Chondrocyte (in vitro differentiated cells): ENCODE measurements around the gene SYT6. TPM values are rescaled to one million over a fixed set of nuclear protein-coding genes. Genes with fewer than 3 reads are reported as not detected.

Experiments used
- DNase-seq: peaks from one replicate; pipeline ENCODE4 v3.0.0; 2021; ENCODE audit warnings: mixed read lengths, low spot score
- H3K27ac Mint-ChIP-seq: one replicate; pipeline ENCODE4 v1.8.0; 2021; ENCODE audit warnings: mild to moderate bottlenecking, moderate library complexity, mixed read lengths; ENCODE audit not compliant: unreplicated experiment
- H3K27me3 Mint-ChIP-seq: 2 replicates; pipeline ENCODE4 v1.8.0; 2021; ENCODE audit warnings: low read depth, mixed read lengths
- H3K36me3 Mint-ChIP-seq: 2 replicates; pipeline ENCODE4 v1.8.0; 2021; ENCODE audit warnings: low read depth, mixed read lengths
- H3K4me1 Mint-ChIP-seq: 2 replicates; pipeline ENCODE4 v1.8.0; 2021; ENCODE audit warnings: low read depth, mild to moderate bottlenecking, mixed read lengths
- H3K4me3 Mint-ChIP-seq: one replicate; pipeline ENCODE4 v1.8.0; 2021; ENCODE audit warnings: mild to moderate bottlenecking, moderate library complexity, mixed read lengths; ENCODE audit not compliant: unreplicated experiment
- H3K9me3 Mint-ChIP-seq: 2 replicates; pipeline ENCODE4 v1.8.0; 2021; ENCODE audit warnings: low read depth, mixed read lengths
- long read RNA-seq: library from polyadenylated mRNA; stranded (forward); transcript quantifications from one replicate; pipeline ENCODE4 v2.0.0, GENCODE V29; 2021
- total RNA-seq: library from RNA; stranded (reverse); gene quantifications from 3 replicates; pipeline ENCODE4 v1.2.1, GENCODE V29; 2021
- TF ChIP-seq, protein P1 (sequence below): fragments of 200-600 bp; sonication (generic); IDR thresholded peaks from 2 replicates; pipeline ENCODE4 v1.5.0; 2021; ENCODE audit warnings: antibody characterized with exemption, mild to moderate bottlenecking, moderate library complexity

Gene SYT6, protein sequence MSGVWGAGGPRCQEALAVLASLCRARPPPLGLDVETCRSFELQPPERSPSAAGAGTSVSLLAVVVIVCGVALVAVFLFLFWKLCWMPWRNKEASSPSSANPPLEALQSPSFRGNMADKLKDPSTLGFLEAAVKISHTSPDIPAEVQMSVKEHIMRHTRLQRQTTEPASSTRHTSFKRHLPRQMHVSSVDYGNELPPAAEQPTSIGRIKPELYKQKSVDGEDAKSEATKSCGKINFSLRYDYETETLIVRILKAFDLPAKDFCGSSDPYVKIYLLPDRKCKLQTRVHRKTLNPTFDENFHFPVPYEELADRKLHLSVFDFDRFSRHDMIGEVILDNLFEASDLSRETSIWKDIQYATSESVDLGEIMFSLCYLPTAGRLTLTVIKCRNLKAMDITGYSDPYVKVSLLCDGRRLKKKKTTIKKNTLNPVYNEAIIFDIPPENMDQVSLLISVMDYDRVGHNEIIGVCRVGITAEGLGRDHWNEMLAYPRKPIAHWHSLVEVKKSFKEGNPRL
- total RNA-seq = not detected in 3 replicates
- long read RNA-seq = 0 reads

DNA sequence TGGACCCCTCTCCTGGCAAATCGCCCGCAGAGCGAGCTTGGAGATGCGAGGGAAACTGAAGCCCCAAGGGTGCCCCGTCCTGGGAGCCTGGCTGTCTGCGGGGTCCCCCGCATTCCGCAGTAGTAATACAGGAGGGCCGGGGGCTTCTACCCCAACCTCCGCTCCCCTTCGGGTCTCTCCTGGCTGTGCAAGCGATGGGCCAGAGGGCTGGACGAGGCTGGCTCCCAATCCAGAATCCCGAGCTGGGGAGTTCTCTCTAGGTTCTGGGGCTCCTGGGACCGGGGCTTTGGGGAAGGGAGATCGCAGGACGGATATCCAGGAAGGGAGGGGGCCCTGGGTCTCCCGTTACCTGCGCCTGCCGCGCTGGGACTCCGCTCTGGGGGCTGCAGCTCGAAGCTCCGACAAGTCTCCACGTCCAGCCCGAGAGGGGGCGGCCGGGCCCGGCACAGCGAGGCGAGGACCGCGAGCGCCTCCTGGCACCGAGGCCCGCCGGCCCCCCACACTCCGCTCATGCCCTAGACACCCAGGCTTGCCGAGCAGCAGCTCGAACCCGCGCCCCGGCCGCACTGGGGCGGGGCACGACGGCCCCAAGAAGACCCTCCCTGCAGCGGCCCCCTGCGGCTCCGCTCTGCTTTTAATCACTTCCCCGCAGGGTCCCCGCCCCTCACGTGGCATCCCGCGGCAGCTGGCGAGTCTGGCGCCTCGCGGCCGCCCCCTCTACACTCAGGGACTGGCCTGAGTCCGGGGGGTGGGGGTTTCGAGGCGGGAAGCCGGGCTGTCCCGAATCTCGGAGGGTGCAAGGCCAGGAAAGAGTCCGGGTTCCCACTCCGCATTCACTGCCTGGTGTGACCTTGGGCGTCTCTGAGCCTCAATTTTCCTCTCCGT is at the start of gene SYT6:
Gene SYT6, minus strand, starts transcription at position 609 of the 885 bp plus-strand sequence. Its CDS starts 97 bp downstream, at position 512.
- Mint-ChIP-seq H3K27ac (no peak within 1 kb of the TSS), H3K4me1 (peaks cover 16% of the 10 kb centered on the region), H3K9me3 (no peaks in the 10 kb centered on the region), H3K4me3 (peak within 1 kb of the TSS; percentile 49), H3K27me3 (peaks cover 80% of the 10 kb centered on the region), H3K36me3 (no peaks in the 10 kb centered on the region)
- TF ChIP-seq, protein P1, sequence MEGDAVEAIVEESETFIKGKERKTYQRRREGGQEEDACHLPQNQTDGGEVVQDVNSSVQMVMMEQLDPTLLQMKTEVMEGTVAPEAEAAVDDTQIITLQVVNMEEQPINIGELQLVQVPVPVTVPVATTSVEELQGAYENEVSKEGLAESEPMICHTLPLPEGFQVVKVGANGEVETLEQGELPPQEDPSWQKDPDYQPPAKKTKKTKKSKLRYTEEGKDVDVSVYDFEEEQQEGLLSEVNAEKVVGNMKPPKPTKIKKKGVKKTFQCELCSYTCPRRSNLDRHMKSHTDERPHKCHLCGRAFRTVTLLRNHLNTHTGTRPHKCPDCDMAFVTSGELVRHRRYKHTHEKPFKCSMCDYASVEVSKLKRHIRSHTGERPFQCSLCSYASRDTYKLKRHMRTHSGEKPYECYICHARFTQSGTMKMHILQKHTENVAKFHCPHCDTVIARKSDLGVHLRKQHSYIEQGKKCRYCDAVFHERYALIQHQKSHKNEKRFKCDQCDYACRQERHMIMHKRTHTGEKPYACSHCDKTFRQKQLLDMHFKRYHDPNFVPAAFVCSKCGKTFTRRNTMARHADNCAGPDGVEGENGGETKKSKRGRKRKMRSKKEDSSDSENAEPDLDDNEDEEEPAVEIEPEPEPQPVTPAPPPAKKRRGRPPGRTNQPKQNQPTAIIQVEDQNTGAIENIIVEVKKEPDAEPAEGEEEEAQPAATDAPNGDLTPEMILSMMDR = peak; percentile 31
- DNase-seq = no peak

DNA sequence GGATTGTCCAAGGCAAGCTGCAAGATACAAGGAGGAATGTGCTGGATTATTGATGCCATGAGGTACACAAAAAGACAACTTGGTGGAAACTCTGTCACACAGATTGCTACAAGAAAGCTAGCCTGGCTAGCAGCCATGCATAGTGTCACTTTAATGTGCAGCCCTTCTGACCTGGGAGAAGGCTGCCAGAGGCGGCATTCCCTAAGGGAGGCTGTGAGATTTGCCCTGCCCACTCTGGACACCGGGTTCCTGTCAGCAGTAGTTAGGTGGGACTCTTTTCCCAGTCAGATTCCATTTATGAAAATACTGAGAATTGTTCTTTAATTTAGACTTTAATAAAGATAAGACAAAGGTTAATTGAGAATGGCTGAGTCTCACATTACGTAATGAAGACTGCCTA is 47.8 kb upstream of the SYT6 start:
- H3K36me3 Mint-ChIP-seq = peaks cover 2% of the 10 kb centered on the region
- H3K27me3 Mint-ChIP-seq = peaks cover 76% of the 10 kb centered on the region
- no peak overlapping the region for H3K4me3 Mint-ChIP-seq
- no peak for DNase-seq
- H3K4me1 Mint-ChIP-seq = no peaks in the 10 kb centered on the region
- H3K9me3 Mint-ChIP-seq = no peaks in the 10 kb centered on the region
- H3K27ac Mint-ChIP-seq = no peak overlapping the region
- TF ChIP-seq, protein P1 = no peak

GRCh38 chr1:114199017-114199594 is 45.4 kb upstream of the SYT6 start:
- TF ChIP-seq, protein P1 = no peak
- Mint-ChIP-seq H3K27me3 (peaks cover 80% of the 10 kb centered on the region), H3K4me1 (no peaks in the 10 kb centered on the region), H3K36me3 (peaks cover 3% of the 10 kb centered on the region), H3K9me3 (peaks cover 6% of the 10 kb centered on the region), H3K4me3 (no peak overlapping the region), H3K27ac (no peak overlapping the region)
- no peak for DNase-seq

GRCh38 chr1:114196992-114197907 is 43.6 kb upstream of the SYT6 start:
- Mint-ChIP-seq H3K4me1 (no peaks in the 10 kb centered on the region), H3K27me3 (peaks cover 75% of the 10 kb centered on the region), H3K36me3 (peaks cover 3% of the 10 kb centered on the region), H3K27ac (no peak overlapping the region), H3K9me3 (peaks cover 6% of the 10 kb centered on the region), H3K4me3 (no peak overlapping the region)
- TF ChIP-seq, protein P1 = no peak
- no peak for DNase-seq
